Measurements from ENCODE around the gene EXOC3.
"Not testable (repeated sequence)": the region's sequence is repeated elsewhere in the genome, so short reads cannot be mapped to it uniquely, and the experiment has no call there.

Gene EXOC3

GRCh38 chr5:473551-474192, 30.7 kb downstream of the EXOC3 start:
- DNase-seq (ENCODE audit: low read depth) = no peak

DNA sequence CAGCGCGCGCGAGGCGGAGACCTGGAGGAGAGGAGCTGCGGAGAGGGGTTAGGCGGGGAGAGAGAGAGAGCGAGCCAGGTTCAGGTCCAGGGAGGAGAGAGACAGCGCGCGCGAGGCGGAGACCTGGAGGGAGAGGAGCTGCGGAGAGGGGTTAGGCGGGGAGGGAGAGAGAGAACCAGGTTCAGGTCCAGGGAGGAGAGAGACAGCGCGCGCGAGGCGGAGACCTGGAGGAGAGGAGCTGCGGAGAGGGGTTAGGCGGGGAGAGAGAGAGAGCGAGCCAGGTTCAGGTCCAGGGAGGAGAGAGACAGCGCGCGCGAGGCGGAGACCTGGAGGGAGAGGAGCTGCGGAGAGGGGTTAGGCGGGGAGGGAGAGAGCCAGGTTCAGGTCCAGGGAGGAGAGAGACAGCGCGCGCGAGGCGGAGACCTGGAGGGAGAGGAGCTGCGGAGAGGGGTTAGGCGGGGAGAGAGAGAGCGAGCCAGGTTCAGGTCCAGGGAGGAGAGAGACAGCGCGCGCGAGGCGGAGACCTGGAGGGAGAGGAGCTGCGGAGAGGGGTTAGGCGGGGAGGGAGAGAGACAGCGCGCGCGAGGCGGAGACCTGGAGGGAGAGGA, 31.4 kb downstream of the EXOC3 start:
- not testable (repeated sequence) for DNase-seq (ENCODE audit: low read depth)

GRCh38 chr5:474840-475661, 32.1 kb downstream of the EXOC3 start:
- DNase-seq (ENCODE audit: low read depth) = no peak

GRCh38 chr5:475704-476101, 32.7 kb downstream of the EXOC3 start:
- DNase-seq (ENCODE audit: low read depth) = no peak

DNA sequence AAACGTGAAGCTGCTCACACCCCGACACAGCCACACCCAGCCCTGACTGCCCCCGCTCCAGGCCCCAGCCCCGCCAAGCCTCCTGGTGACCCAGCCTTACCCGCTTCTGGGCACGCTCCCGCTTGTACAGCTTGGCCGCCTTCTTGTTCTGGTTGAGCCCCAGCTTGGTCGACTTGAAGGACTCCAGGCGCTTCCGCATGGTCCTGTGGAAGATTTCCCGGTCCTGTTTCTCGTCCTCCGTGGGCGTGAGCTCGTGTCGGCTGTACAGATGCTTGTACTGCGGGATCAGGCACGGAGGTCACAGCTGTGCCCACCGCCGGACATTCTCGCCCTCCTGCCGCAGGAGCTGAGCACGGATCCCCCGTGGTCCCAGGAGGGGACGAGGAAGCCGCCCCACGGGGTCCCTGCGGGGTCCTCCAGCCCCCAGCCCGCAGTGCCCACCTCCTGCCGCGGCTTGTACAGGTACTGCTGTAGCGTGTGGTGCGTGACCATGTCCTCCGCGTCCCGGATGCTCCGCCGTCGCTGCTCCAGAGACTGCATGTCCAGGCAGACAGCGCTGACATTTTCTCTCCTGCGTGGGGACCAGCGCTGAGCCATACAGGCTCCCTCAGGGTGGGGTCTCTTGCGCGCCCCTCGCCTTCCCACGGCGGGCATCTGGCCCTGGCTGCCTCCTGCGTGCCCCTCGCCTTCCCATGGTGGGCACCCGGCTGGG, 33.3 kb downstream of the EXOC3 start:
- no peak for DNase-seq (ENCODE audit: low read depth)

DNA sequence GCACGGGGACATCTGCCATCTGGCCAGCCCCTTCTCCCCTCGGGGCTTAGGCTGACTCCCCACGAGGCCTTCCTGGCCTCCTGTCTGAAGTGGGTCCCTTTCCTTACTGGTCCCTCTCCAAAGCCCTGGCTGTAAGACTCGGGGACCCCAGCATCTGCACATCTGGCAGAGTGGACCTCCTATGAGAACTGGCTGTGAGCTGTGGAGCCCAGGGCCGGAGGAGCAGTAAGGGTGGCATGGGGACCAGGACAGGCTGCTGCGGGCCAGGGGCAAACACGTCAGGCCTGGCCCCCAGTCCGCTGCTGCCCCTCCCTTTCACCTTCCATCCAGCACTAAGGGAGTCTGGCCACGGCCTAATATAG, 33.8 kb downstream of the EXOC3 start:
- no peak for DNase-seq (ENCODE audit: low read depth)

GRCh38 chr5:477247-477646, 34.3 kb downstream of the EXOC3 start:
- DNase-seq (ENCODE audit: low read depth) = no peak

GRCh38 chr5:477871-478270, 34.9 kb downstream of the EXOC3 start:
- no peak for DNase-seq (ENCODE audit: low read depth)

GRCh38 chr5:478369-478981, 35.5 kb downstream of the EXOC3 start:
- no peak for DNase-seq (ENCODE audit: low read depth)

DNA sequence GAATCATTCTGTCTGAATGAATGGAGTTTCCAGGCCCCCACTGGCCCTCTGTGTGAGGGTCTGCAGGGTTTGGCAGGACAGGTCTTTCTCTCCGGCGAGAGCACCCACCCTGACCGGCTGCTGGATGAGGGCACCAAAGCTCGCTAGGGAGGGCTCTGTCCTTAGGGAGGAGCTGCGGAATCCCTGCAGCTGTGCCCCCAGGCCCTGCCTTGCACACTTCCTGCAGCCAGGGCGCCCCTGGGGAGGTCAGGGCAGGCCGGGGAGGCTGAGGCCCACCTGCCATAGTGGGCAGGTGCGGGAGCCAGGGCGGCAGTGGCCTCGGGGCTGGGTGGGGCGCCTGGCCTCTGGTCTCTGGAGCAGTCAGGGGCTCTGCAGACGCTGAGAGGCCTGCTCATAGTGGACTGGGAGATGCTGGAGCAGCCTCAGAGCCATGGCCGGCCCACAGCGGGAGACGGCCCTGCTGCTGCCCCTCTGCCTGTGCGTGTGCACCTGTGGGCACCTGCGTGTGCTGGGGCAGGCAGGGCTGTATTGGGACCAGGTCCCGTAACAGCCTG, 36.1 kb downstream of the EXOC3 start:
- no peak for DNase-seq (ENCODE audit: low read depth)

GRCh38 chr5:479566-480319, 36.8 kb downstream of the EXOC3 start:
- DNase-seq (ENCODE audit: low read depth) = no peak

DNA sequence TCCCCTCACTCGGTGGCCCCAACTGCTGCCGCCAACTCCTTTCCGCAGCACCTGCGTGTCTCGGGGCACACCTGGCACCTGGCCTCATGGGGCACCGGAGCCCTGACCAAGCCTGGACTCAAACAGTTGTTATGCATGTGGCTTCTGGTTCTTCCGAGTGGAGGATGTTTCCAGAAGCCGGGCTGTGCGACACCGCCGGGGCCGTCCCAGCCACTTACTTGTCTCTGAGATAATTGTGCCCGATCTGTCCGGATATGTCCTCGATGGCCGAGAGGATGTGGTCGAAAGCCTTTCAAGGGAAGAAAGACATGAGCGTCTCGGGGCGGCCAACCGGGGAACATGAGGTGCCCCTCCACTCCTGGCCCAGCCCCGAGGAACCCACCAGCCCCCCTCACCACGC, 38.4 kb downstream of the EXOC3 start:
- DNase-seq (ENCODE audit: low read depth) = no peak

DNA sequence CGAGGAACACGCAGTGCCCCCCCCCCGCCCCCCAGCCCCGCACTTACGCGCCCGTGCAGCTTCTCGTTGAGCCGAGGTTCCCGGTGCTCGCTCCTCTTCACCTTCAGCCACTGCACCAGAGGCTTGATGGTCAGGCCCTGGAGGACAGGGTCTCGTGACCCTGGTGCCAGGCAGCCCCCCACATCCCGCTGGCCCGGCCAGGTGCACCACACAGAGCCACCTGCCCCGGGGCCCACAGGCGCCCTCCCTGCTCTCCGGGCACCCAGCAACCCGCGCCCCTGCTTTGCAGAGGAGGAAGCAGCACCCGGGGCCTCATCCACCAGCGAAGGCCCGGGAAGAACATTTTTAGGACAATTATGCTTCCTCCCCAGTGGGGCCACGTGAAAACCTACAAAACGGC, 39.0 kb downstream of the EXOC3 start:
- no peak for DNase-seq (ENCODE audit: low read depth)

DNA sequence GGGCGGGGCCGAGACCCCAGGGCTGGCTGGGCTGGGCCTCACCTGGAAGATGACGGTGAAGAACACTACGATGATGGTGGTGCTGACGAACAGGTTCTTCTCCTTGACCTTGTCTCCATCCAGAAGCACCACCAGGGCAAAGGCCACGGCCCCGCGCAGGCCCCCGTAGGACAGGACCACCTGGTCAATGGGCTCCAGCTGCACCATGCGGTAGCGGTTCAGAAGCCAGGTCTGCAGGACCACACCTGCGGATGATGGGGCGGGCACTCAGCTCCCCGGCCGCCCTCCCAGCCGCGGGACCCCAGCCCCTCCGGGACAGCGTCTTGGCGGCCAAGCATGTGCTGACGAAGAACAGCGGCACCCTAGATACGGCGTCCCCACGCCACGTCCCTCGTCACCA, 39.5 kb downstream of the EXOC3 start:
- no peak for DNase-seq (ENCODE audit: low read depth)

DNA sequence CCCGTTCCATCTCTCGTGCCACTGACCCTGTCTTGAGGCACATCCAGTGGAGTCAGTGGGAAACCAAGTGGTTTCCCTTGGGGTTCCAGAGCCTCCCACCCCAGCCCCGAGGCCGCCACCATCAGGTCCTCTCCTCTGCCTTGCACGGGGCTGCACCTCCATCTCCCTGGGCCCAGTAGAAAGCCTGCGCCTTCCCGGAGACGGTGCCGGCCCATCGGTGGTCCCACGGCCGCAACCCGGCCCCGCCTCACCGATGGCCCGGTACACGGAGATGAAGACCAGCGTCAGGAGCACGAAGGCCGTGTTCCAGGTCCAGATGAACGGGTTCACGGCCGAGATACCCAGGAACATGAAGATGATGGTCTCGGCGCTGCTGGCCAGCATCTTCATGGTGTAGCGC, 40.0 kb downstream of the EXOC3 start:
- DNase-seq (ENCODE audit: low read depth) = no peak

DNA sequence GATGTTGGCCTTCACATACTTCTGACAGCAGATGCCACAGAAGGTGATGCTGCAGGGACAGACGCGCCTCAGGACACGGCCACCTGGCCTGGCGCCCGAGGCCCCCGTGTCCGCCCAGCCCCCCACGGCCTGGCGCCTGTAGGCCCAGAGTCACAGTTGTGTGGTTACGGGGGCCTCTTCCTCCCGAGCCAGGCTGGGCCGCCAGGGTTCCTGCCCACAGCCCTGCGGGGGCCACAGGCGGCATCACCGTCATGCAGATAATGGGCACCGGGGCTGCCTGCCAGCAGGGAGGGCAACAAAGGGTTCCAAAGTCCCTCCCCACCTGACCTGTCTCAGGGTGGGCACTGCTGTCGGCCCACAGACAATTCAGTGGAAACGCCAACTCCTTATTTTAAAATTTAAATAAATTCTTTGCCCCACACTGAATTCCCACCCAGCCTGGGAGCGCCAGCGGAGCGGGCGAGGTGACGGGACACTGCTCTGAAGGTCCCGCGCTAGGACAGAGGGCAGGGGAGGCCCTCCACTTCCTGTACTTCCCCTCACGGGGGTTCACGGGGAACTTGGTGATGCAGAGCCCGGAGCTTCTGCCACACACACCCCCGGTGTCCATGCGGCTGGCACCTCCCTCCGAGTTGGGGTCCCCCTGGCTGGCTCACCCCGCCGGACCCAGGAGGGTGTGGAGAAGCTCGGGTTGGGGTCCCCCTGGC, 40.6 kb downstream of the EXOC3 start:
- DNase-seq (ENCODE audit: low read depth) = no peak

DNA sequence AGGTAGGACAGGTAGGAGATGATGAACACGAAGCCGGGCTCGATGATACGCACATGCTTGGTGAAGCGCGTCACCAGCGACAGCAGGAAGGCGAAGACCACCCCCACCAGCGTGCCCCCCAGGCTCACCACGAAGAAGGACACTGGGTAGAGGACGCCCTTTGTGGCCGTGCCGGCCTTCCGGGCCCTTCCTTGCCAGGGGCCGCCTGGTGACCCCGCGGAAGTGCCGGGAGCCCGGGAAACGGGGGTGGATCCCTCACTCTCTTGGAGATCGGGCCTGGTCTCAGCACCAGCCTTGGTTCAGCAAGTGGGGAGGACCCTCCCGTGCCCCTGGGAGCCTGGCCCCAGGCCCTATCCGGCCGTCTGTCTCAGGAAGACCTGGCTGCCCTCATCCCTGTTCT, 41.6 kb downstream of the EXOC3 start:
- no peak for DNase-seq (ENCODE audit: low read depth)

DNA sequence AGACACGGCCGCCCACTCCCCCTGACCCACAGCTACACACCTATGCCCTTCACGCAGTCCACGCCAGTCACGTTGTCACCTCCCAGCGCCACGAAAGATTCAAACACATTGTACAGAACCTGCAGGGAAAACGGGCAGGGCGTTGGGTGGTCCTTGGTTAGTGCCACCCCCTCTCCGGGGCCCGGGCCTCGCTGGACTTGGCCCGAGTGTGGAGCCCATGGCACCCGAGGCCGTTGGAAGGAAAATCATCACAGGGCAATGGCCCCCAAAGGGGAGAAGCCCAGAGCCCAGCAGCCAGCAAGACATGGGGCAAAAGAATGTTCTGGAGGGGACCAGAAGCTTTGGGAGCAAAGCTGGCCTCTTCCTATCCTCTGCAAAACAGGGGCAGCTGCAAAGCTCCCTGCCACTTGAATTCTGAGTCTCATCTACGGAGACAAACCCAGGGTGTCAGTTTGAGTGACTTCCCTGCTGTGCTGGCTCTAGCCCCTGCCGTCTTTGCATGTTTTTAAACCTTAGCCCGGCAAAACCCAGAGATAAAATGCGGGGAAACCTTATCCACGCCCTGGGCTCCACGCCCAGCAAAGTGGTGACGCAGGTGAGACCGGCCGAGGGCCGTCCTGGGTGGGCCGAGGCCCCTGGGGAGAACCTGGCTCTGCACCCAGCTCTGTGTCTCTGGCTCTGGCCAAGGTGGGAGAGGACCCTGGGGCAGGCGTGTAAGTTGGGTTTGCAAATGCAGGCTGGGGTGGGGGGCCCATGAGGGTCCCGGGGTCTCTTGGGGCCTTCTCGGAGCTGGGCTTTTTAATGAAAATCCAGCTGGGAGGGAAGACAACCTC, 42.4 kb downstream of the EXOC3 start:
- no peak for DNase-seq (ENCODE audit: low read depth)

GRCh38 chr5:485946-486491, 43.0 kb downstream of the EXOC3 start:
- no peak for DNase-seq (ENCODE audit: low read depth)

All from GM04504 (cell line).